Sigmoid colon (tissue), 4 donors: ENCODE data around the gene TF.

Experiments
- CTCF ChIP-seq, 4 experiments: fragments of 450-650 bp in 3 of 4; fragments of 200-600 bp in 1 of 4; IDR thresholded peaks; one replicate each; pipeline ENCODE4 v1.5.1; 2016 to 2019; ENCODE audit warnings: antibody characterized with exemption in 4 of 4, mild to moderate bottlenecking in 3 of 4, moderate library complexity in 2 of 4
- EP300 ChIP-seq, 4 donors: sonication (generic); formaldehyde crosslinking; IDR thresholded peaks; one replicate each; pipeline ENCODE4 v1.6.1; 2017; ENCODE audit warnings: antibody characterized with exemption in 4 of 4
- POLR2A ChIP-seq, 2 donors: fragments of 450-650 bp; IDR thresholded peaks; one replicate each; pipeline ENCODE4 v1.6.1; 2016; ENCODE audit warnings: antibody characterized with exemption in 2 of 2, mild to moderate bottlenecking in 2 of 2, moderate library complexity in 2 of 2
- POLR2AphosphoS5 ChIP-seq, 4 donors: sonication (generic); formaldehyde crosslinking; IDR thresholded peaks; one replicate each; pipeline ENCODE4 v1.6.1; 2017; ENCODE audit warnings: antibody characterized with exemption in 4 of 4

GRCh38 chr3:133745981-133746711 lies at the start of gene TF:
- TF ChIP-seq EP300 (IDR thresholded peaks at IDR 0.05): no peak
- TF ChIP-seq POLR2A (IDR thresholded peaks at IDR 0.05): no peak
- no peak for TF ChIP-seq CTCF (IDR thresholded peaks at IDR 0.05)
- TF ChIP-seq POLR2AphosphoS5 (IDR thresholded peaks at IDR 0.05): no peak
